Mesenchymal stem cell (in vitro differentiated cells and primary cell): ENCODE measurements around the gene ELL2.
A peak's percentile ranks its signal among the peaks of the same experiment; 100 is the strongest.
"Not testable (repeated sequence)": the region's sequence is repeated elsewhere in the genome, so short reads cannot be mapped to it uniquely, and the experiment has no call there.

Experiments used
- DNase-seq: peaks from one replicate; pipeline ENCODE4 v3.0.0-alpha.2; 2013
- H2AFZ ChIP-seq: one replicate; pipeline ENCODE4 v1.6.1; 2013; ENCODE audit warnings: low read depth, mild to moderate bottlenecking, control low read depth, inconsistent platforms, low read length, moderate library complexity
- H2AK5ac ChIP-seq: 2 replicates; pipeline ENCODE4 v1.6.1; 2013; ENCODE audit warnings: low read length, moderate library complexity, mild to moderate bottlenecking, inconsistent platforms; ENCODE audit not compliant: severe bottlenecking
- H2BK120ac ChIP-seq: one replicate; pipeline ENCODE4 v1.6.1; 2013; ENCODE audit warnings: low read depth, mild to moderate bottlenecking, inconsistent platforms, low read length, moderate library complexity
- H2BK12ac ChIP-seq, 2 experiments: one replicate each; pipeline ENCODE4 v1.6.1; 2013; ENCODE audit warnings: inconsistent platforms in 2 of 2, low read length in 2 of 2, mild to moderate bottlenecking in 2 of 2, moderate library complexity in 2 of 2, control low read depth in 1 of 2
- H2BK15ac ChIP-seq: one replicate; pipeline ENCODE4 v1.6.1; 2013; ENCODE audit warnings: mild to moderate bottlenecking, low read depth, inconsistent platforms; ENCODE audit not compliant: poor library complexity, severe bottlenecking
- H2BK5ac ChIP-seq: 2 replicates; pipeline ENCODE4 v1.6.1; 2013; ENCODE audit warnings: low read depth, mild to moderate bottlenecking, low read length, control low read depth, inconsistent platforms; ENCODE audit not compliant: poor library complexity, severe bottlenecking
- H3K14ac ChIP-seq, 2 experiments: one replicate each; pipeline ENCODE4 v1.6.1; 2013; ENCODE audit warnings: inconsistent platforms in 2 of 2, low read length in 2 of 2, control low read depth in 1 of 2, mild to moderate bottlenecking in 1 of 2, moderate library complexity in 1 of 2
- H3K18ac ChIP-seq, 2 experiments: one replicate each; pipeline ENCODE4 v1.6.1; 2013; ENCODE audit warnings: inconsistent platforms in 2 of 2, low read length in 2 of 2, control low read depth in 1 of 2, low read depth in 1 of 2, mild to moderate bottlenecking in 1 of 2
- H3K23ac ChIP-seq, 2 experiments: one replicate each; pipeline ENCODE4 v1.6.1; 2013; ENCODE audit warnings: inconsistent platforms in 2 of 2, low read length in 2 of 2, mild to moderate bottlenecking in 2 of 2, moderate library complexity in 2 of 2, control low read depth in 1 of 2
- H3K27ac ChIP-seq: 2 replicates; pipeline ENCODE4 v1.5.1; 2013; ENCODE audit warnings: mild to moderate bottlenecking, moderate library complexity, low read length, control low read depth, inconsistent platforms; ENCODE audit not compliant: poor library complexity, severe bottlenecking
- H3K27me3 ChIP-seq, 2 experiments: 2 replicates each; pipeline versions ENCODE4 v1.6.1 to v1.7.0; 2013; ENCODE audit warnings: low read length in 2 of 2, mild to moderate bottlenecking in 2 of 2, moderate library complexity in 2 of 2, control low read depth in 1 of 2, inconsistent platforms in 1 of 2; ENCODE audit not compliant: control insufficient read depth in 1 of 2, insufficient read depth in 1 of 2
- H3K36me3 ChIP-seq, 2 experiments: 2 replicates each; pipeline versions ENCODE4 v1.6.1 to v1.7.0; 2013; ENCODE audit warnings: low read length in 2 of 2, control low read depth in 1 of 2, inconsistent platforms in 1 of 2, low read depth in 1 of 2, mild to moderate bottlenecking in 1 of 2; ENCODE audit not compliant: insufficient read depth in 2 of 2, control insufficient read depth in 1 of 2
- H3K4ac ChIP-seq, 2 experiments: one replicate each; pipeline ENCODE4 v1.6.1; 2013; ENCODE audit warnings: inconsistent platforms in 2 of 2, low read length in 2 of 2, mild to moderate bottlenecking in 2 of 2, moderate library complexity in 2 of 2, control low read depth in 1 of 2, low read depth in 1 of 2
- H3K4me1 ChIP-seq: 2 replicates; pipeline ENCODE4 v1.6.1; 2013; ENCODE audit warnings: low read depth, low read length, control low read depth; ENCODE audit not compliant: control insufficient read depth, insufficient read depth
- H3K4me2 ChIP-seq: 2 replicates; pipeline ENCODE4 v1.6.1; 2013; ENCODE audit warnings: low read length, mild to moderate bottlenecking, inconsistent platforms; ENCODE audit not compliant: poor library complexity, severe bottlenecking
- H3K4me3 ChIP-seq, 2 experiments: 2 replicates each; pipeline versions ENCODE4 v1.5.1 to v1.7.0; 2013; ENCODE audit warnings: low read length in 2 of 2, mild to moderate bottlenecking in 2 of 2, control low read depth in 1 of 2, low read depth in 1 of 2; ENCODE audit not compliant: insufficient read depth in 1 of 2
- H3K79me1 ChIP-seq: replicated peaks from 2 replicates; pipeline ENCODE4 v1.6.1; 2013; ENCODE audit warnings: mild to moderate bottlenecking, control low read depth, low read length, inconsistent platforms; ENCODE audit not compliant: poor library complexity, severe bottlenecking
- H3K9ac ChIP-seq: 2 replicates; pipeline ENCODE4 v1.7.0; 2013; ENCODE audit warnings: mild to moderate bottlenecking, low read length, moderate library complexity
- H3K9me3 ChIP-seq: 2 replicates; pipeline ENCODE4 v1.7.0; 2013; ENCODE audit warnings: mild to moderate bottlenecking, low read length; ENCODE audit not compliant: control insufficient read depth
- H4K8ac ChIP-seq: one replicate; pipeline ENCODE4 v1.6.1; 2013; ENCODE audit warnings: inconsistent platforms, mild to moderate bottlenecking, low read length, moderate library complexity
- H4K91ac ChIP-seq: one replicate; pipeline ENCODE4 v1.6.1; 2013; ENCODE audit warnings: mild to moderate bottlenecking, low read length, inconsistent platforms
- WGBS: methylation state at CpG from one replicate; pipeline ENCODE4 v1.1.7; 2013; ENCODE audit warnings: mixed read lengths; 5-methylcytosine and 5-hydroxymethylcytosine counted together

The ELL2 gene

GRCh38 chr5:95930141-95930930 is 31.3 kb downstream of the ELL2 start:
- WGBS: 86% methylated on average over 2 of the region's 4 CpGs
- Histone ChIP-seq H3K18ac (no peak overlapping the region), H2BK15ac (no peak overlapping the region), H3K4ac (no peak overlapping the region), H4K8ac (no peak overlapping the region), H3K79me1 (peaks cover 12% of the 10 kb centered on the region), H3K27me3 (no peaks in the 10 kb centered on the region), H4K91ac (no peak overlapping the region), H2BK5ac (no peak overlapping the region), H3K14ac (no peak overlapping the region), H3K9me3 (no peaks in the 10 kb centered on the region), H3K4me3 (no peak overlapping the region), H2BK12ac (no peak overlapping the region), H3K36me3 (peaks cover 0 to 12% of the 10 kb centered on the region in 2 experiments), H3K23ac (no peak overlapping the region), H3K4me1 (no peaks in the 10 kb centered on the region), H2BK120ac (no peak overlapping the region), H2AK5ac (no peak overlapping the region), H2AFZ (no peak overlapping the region), H3K9ac (no peak overlapping the region), H3K27ac (no peak overlapping the region), H3K4me2 (no peak overlapping the region)
- DNase-seq: no peak

GRCh38 chr5:95928724-95929253 is 32.9 kb downstream of the ELL2 start:
- WGBS: 97% methylated on average over 7 of the region's 7 CpGs
- H2BK12ac ChIP-seq: peak overlapping the region in 1 of 2 experiments; percentile 45

GRCh38 chr5:95927927-95928723 is 33.5 kb downstream of the ELL2 start:
- Histone ChIP-seq H3K18ac (no peak overlapping the region), H3K4me2 (no peak overlapping the region), H2AK5ac (no peak overlapping the region), H3K9me3 (no peaks in the 10 kb centered on the region), H2BK12ac (no peak overlapping the region), H2BK15ac (no peak overlapping the region), H3K4ac (no peak overlapping the region), H3K9ac (no peak overlapping the region), H3K4me3 (no peak overlapping the region), H3K23ac (no peak overlapping the region), H4K91ac (no peak overlapping the region), H2AFZ (no peak overlapping the region), H3K14ac (no peak overlapping the region), H3K27ac (no peak overlapping the region), H2BK5ac (no peak overlapping the region), H3K27me3 (no peaks in the 10 kb centered on the region), H3K4me1 (no peaks in the 10 kb centered on the region), H3K36me3 (peaks cover 2 to 16% of the 10 kb centered on the region in 2 experiments), H4K8ac (no peak overlapping the region), H3K79me1 (peaks cover 20% of the 10 kb centered on the region), H2BK120ac (no peak overlapping the region)
- 91% methylated on average over 6 of the region's 6 CpGs for whole genome bisulfite sequencing
- peak; percentile 45 for DNase-seq

More at GRCh38 chr5:95928724-95929253, 32.9 kb downstream of the ELL2 start:
- no peak overlapping the region for H3K4me2 ChIP-seq
- H2AFZ ChIP-seq: no peak overlapping the region
- no peak overlapping the region for H4K91ac ChIP-seq
- DNase-seq: no peak
- peaks cover 0 to 12% of the 10 kb centered on the region in 2 experiments for H3K36me3 ChIP-seq
- no peak overlapping the region for H2BK15ac ChIP-seq
- no peak overlapping the region for H3K4ac ChIP-seq
- H3K18ac ChIP-seq: no peak overlapping the region
- no peak overlapping the region for H2BK5ac ChIP-seq
- no peaks in the 10 kb centered on the region for H3K27me3 ChIP-seq
- H2AK5ac ChIP-seq: no peak overlapping the region
- H3K9me3 ChIP-seq: no peaks in the 10 kb centered on the region
- no peak overlapping the region for H3K27ac ChIP-seq
- no peaks in the 10 kb centered on the region for H3K4me1 ChIP-seq
- H2BK120ac ChIP-seq: no peak overlapping the region
- H3K23ac ChIP-seq: no peak overlapping the region
- H4K8ac ChIP-seq: no peak overlapping the region
- H3K79me1 ChIP-seq: peaks cover 17% of the 10 kb centered on the region
- H3K4me3 ChIP-seq: no peak overlapping the region
- no peak overlapping the region for H3K14ac ChIP-seq
- H3K9ac ChIP-seq: no peak overlapping the region

GRCh38 chr5:95927300-95927699 is 34.4 kb downstream of the ELL2 start:
- not testable (repeated sequence) for H3K27ac ChIP-seq, H3K9ac ChIP-seq, H2BK120ac ChIP-seq, H3K4me1 ChIP-seq, H3K4me2 ChIP-seq, H3K14ac ChIP-seq, H3K23ac ChIP-seq, H3K4ac ChIP-seq, H4K91ac ChIP-seq, H2BK12ac ChIP-seq, H3K4me3 ChIP-seq, H3K9me3 ChIP-seq, H2AK5ac ChIP-seq, H2AFZ ChIP-seq, H3K27me3 ChIP-seq, H4K8ac ChIP-seq, H2BK15ac ChIP-seq, DNase-seq, H3K18ac ChIP-seq, H2BK5ac ChIP-seq
- peaks cover 2 to 23% of the 10 kb centered on the region in 2 experiments for H3K36me3 ChIP-seq
- peaks cover 21% of the 10 kb centered on the region for H3K79me1 ChIP-seq
- WGBS: 97% methylated on average over 7 of the region's 13 CpGs
